ENCODE results near the gene AFAP1. TPM values are rescaled to one million over a fixed set of nuclear protein-coding genes. Genes with fewer than 3 reads are reported as not detected.

AFAP1 gene
- total and polyA plus RNA-seq, 2 of the 8 experiments (the other 6 are each of a cell fraction or from before 2014, with no cell fraction given), result 3.6 to 18.2 TPM

DNA sequence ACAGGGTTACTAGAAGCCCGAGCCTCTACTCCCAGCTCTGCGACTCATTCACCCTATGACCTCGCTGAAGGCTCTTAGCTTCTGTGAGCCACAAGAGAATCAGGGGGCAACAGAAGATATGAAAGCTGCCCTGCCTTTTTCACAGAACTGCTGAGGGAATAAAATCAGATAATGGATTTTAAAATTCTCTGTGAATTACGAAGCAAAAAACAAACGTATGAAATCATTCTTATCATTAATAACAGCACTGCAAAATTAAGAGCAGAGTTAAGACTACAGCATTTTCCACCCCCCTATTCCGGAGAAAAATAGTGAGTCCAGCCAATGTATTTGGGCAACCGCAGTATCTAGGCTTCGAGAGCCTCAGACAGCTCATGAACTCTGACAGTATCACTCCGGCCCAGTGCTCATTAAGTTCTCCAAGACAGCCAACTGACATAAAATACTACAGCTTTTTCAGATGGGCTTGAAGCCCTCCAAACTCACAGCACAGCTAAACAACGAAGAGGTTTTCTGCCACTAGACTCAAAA, 33.4 kb downstream of the AFAP1 start:
- Histone ChIP-seq H3K18ac (ENCODE audit: extremely low read depth, low read length) (no peak overlapping the region), H2AFZ (ENCODE audit: low read length) (no peak overlapping the region), H3K4ac (replicated peaks; ENCODE audit: insufficient read length, low read depth, low read length) (no peak overlapping the region), H2BK12ac (ENCODE audit: low read depth, low read length) (no peak overlapping the region), H4K8ac (ENCODE audit: extremely low read depth, insufficient read depth, low read length) (no peak overlapping the region), H2BK120ac (replicated peaks; ENCODE audit: low read depth, low read length) (no peak overlapping the region), H4K20me1 (replicated peaks in 1 of 2; ENCODE audit: control insufficient read depth in 1 of 2, insufficient read depth in 2 of 2, low read length in 2 of 2) (peaks cover 0 to under 1% of the 10 kb centered on the region in 2 experiments), H3K4me2 (ENCODE audit: insufficient read depth in 1 of 2, low read depth in 2 of 2, low read length in 2 of 2) (no peak overlapping the region), H3K4me1 (replicated peaks in 1 of 4; ENCODE audit: control insufficient read depth in 3 of 4, insufficient read depth in 4 of 4, low read length in 3 of 4) (peaks cover 11 to 27% (median 20%) of the 10 kb centered on the region in 4 experiments), H2BK5ac (ENCODE audit: low read depth, low read length) (no peak overlapping the region), H3K36me3 (ENCODE audit: control insufficient read depth in 2 of 4, insufficient read depth in 4 of 4, low read length in 3 of 4) (no peaks in the 10 kb centered on the region), H2BK15ac (ENCODE audit: low read length) (no peak overlapping the region), H3K79me1 (ENCODE audit: low read depth, low read length) (peaks cover 10% of the 10 kb centered on the region), H3K23me2 (ENCODE audit: low read depth, low read length) (no peaks in the 10 kb centered on the region), H3K27ac (ENCODE audit: low read depth, low read length) (no peak overlapping the region), H4K5ac (ENCODE audit: insufficient read length, low read depth, low read length) (no peak overlapping the region), H3K23ac (ENCODE audit: insufficient read length) (no peak overlapping the region), H3K9me3 (ENCODE audit: insufficient read depth in 2 of 2, low read depth in 1 of 2, low read length in 1 of 2) (no peaks in the 10 kb centered on the region), H4K91ac (replicated peaks; ENCODE audit: insufficient read length, low read length) (no peak overlapping the region), H3K4me3 (ENCODE audit: extremely low read depth in 1 of 4, insufficient read depth in 2 of 4, low read depth in 3 of 4, low read length in 4 of 4) (no peak overlapping the region), H2BK20ac (ENCODE audit: low read length) (no peak overlapping the region), H3K9ac (replicated peaks in 1 of 4; ENCODE audit: extremely low read depth in 1 of 4, low read depth in 3 of 4, low read length in 3 of 4) (no peak overlapping the region; a peak in 1 of 7 replicates), H3K79me2 (ENCODE audit: control insufficient read depth in 1 of 2, insufficient read depth in 2 of 2, low read length in 2 of 2) (peaks cover 0 to 60% of the 10 kb centered on the region in 2 experiments; a peak in 3 of 4 replicates), H3K27me3 (replicated peaks in 1 of 4; ENCODE audit: control insufficient read depth in 3 of 4, extremely low read depth in 1 of 4, insufficient read depth in 3 of 4, low read length in 3 of 4) (no peaks in the 10 kb centered on the region), H2AK5ac (ENCODE audit: low read depth, low read length) (no peak overlapping the region), H3K14ac (ENCODE audit: insufficient read length) (no peak overlapping the region), H3K56ac (replicated peaks; ENCODE audit: insufficient read length, low read depth, low read length) (no peak overlapping the region)
- ChIA-PET POLR2A (ENCODE audit: partially characterized antibody) (interaction anchor here (0.6 to 1.1 kb wide), 2 partner anchors 23 to 30 kb away, joined by 3 to 5 read pairs; no protein-coding TSS in a partner anchor), CTCF (ENCODE audit: partially characterized antibody) (interaction anchor here (0.8 to 1.9 kb wide), 10 partner anchors 10 to 104 kb away, joined by 3 to 6 read pairs (median 4); no protein-coding TSS in a partner anchor)
- FAIRE-seq (no peak), DNase-seq (ENCODE audit: low read depth in 1 of 2, low spot score in 2 of 2) (no peak)
- 72% methylated on average over 10 of the region's 10 CpGs; no CpG with 5 or more reads in 1 of the 2 experiments for WGBS, 2 experiments (ENCODE audit: extremely low coverage in 1 of 2, insufficient coverage in 1 of 2, insufficient read length in 1 of 2, insufficient replicate concordance in 2 of 2, low coverage in 1 of 2, low lambda C conversion rate in 2 of 2, missing lambda C conversion rate in 1 of 2)
- no peak for TF ChIP-seq EZH2 (IDR thresholded peaks at IDR 0.05; ENCODE audit: low read depth, low read length, severe bottlenecking)
- no peak for TF ChIP-seq CHD1 (IDR thresholded peaks at IDR 0.05; ENCODE audit: low read depth, low read length)
- no peak for TF ChIP-seq BCL11A (IDR thresholded peaks at IDR 0.05; ENCODE audit: low read depth in 2 of 2, low read length in 2 of 2)
- TF ChIP-seq JUN (IDR thresholded peaks at IDR 0.05; ENCODE audit: low read depth, low read length), result no peak
- no peak for TF ChIP-seq GTF2F1 (IDR thresholded peaks at IDR 0.05; ENCODE audit: borderline replicate concordance, low read depth, low read length)
- TF ChIP-seq POU5F1 (IDR thresholded peaks at IDR 0.05; ENCODE audit: low read depth, low read length), result no peak
- no peak for TF ChIP-seq HDAC6 (IDR thresholded peaks at IDR 0.05; ENCODE audit: low read depth, low read length)
- TF ChIP-seq KDM1A (IDR thresholded peaks at IDR 0.05; ENCODE audit: borderline replicate concordance, low read length), result no peak
- TF ChIP-seq, protein P1, sequence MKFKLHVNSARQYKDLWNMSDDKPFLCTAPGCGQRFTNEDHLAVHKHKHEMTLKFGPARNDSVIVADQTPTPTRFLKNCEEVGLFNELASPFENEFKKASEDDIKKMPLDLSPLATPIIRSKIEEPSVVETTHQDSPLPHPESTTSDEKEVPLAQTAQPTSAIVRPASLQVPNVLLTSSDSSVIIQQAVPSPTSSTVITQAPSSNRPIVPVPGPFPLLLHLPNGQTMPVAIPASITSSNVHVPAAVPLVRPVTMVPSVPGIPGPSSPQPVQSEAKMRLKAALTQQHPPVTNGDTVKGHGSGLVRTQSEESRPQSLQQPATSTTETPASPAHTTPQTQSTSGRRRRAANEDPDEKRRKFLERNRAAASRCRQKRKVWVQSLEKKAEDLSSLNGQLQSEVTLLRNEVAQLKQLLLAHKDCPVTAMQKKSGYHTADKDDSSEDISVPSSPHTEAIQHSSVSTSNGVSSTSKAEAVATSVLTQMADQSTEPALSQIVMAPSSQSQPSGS (IDR thresholded peaks at IDR 0.05; ENCODE audit: low read length), result no peak
- no peak for TF ChIP-seq JUND (IDR thresholded peaks at IDR 0.05; ENCODE audit: low read length)
- no peak for TF ChIP-seq RFX5 (IDR thresholded peaks at IDR 0.05; ENCODE audit: borderline replicate concordance, low read depth, low read length)

All from H1 (cell line).